ENCODE data around the gene CD1B.

The CD1B gene

GRCh38 chr1:158331106-158331425, 265 bp downstream of the CD1B start:
- no peak for TF ChIP-seq CTCF (IDR thresholded peaks at IDR 0.05)

- TF ChIP-seq CTCF (IDR thresholded peaks at IDR 0.05): no peak
Observed at GRCh38 chr1:158330391-158331105, 783 bp downstream of the CD1B start.

- TF ChIP-seq CTCF (IDR thresholded peaks at IDR 0.05): peak; percentile 45; the same call in 1 of the 2 replicates
Observed at GRCh38 chr1:158329733-158330132, 1.6 kb downstream of the CD1B start.

GRCh38 chr1:158329300-158329699, 2.0 kb downstream of the CD1B start:
- TF ChIP-seq CTCF (IDR thresholded peaks at IDR 0.05): no peak

- no peak for TF ChIP-seq CTCF (IDR thresholded peaks at IDR 0.05)
Observed at GRCh38 chr1:158328426-158328825, 2.9 kb downstream of the CD1B start.

GRCh38 chr1:158327481-158327880, 3.9 kb downstream of the CD1B start:
- no peak for TF ChIP-seq CTCF (IDR thresholded peaks at IDR 0.05)

- no peak for TF ChIP-seq CTCF (IDR thresholded peaks at IDR 0.05)
Observed at GRCh38 chr1:158324395-158324794, 6.9 kb downstream of the CD1B start.

GRCh38 chr1:158323866-158324265, 7.5 kb downstream of the CD1B start:
- no peak for TF ChIP-seq CTCF (IDR thresholded peaks at IDR 0.05)
